Subcutaneous adipose tissue (tissue), 4 donors: Measurements from ENCODE around the gene DAPK1. TPM values are rescaled to one million over a fixed set of nuclear protein-coding genes. Genes with fewer than 3 reads are reported as not detected.

Experiments
- CTCF ChIP-seq: fragments of 450-650 bp; IDR thresholded peaks from one replicate; pipeline ENCODE4 v1.5.1; 2016; ENCODE audit warnings: low read depth, mild to moderate bottlenecking, control low read depth, antibody characterized with exemption, moderate library complexity
- total RNA-seq, 4 donors: library from RNA; depleted of rRNA; stranded (reverse); fragments of >200 nt; gene quantifications; one replicate each; pipeline ENCODE4 v1.1.0, GENCODE V29; 2016

DAPK1 gene
- total RNA-seq, 4 donors from 2014 or later = 29.5 to 63.2 (median 43.4) TPM

DNA sequence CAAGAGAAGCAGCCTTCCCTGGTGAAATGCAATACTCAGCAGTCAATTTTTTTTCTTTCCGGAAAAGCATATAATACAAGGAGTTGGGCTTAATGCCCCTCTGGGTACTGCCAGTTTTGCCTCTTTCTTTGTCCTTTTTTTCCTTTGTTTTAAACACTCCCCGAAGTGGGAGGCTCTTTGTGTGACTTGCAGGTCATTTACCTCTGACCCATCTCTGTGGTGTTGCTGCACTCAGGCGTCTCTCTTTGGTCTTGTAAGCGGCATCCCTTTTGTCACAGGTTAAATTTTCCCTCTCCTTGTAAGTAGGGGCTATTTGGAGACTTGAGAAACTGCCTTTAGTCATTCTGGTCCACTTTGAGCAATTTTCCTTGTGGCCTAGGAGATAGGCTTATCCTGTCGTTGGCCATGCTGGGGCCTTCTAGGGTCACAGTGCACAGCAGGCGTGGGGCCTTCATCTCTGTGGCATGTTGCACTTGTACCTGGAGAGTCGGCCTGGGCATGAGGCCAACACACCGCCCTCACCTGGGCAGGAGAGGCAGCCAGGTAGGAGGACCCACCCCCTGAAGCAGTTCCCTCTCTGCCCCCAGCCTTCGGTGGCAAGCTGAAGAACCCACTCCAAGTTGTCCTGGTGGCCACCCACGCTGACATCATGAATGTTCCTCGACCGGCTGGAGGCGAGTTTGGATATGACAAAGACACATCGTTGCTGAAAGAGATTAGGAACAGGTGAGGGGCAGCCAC lies 200.6 kb downstream of the DAPK1 start:
- no peak for TF ChIP-seq CTCF

GRCh38 chr9:87699835-87700234 lies 202.2 kb downstream of the DAPK1 start:
- no peak for TF ChIP-seq CTCF

DNA sequence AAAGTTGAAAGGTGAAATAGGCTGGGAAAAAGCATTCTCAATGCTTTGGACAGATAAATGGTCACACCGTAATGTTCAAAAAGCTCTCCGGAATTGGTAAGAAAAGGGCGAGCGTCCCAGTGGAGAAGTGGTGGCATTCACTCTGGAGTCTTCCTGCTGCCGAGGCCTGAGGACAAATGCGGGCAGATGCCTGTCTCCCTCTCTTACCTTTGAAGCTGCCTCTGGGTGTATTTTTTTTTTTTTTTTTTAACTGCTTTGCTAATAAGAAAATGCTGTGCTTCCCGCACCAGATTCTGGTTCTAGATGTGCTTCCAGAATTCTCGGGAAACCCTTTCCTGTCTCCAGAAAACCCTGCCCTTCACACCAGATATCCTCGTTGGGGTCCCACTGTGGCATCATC lies 203.8 kb downstream of the DAPK1 start:
- no peak for TF ChIP-seq CTCF

DNA sequence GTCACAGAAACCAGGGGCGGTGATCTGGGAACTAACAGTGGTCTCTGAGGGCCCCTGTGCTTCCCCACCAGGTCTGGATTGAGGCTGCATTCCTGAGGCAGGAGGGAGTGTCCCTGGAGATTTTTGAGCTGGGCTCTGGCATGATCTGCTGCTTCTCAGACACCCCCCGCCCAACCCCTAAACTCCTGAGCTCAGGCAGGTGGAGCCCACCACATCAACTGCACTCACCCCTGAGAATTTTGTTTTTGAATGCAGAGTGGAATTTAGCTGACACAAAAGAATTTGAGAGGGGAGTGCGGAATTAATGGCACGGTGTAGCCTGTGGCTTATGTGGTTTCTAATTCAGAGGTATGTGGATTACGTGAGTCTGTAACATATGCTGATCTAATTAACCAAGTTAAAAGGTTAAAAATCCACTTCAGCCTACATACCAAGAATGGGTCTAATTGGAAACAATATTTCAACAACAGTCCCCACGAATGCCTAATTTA lies 204.3 kb downstream of the DAPK1 start:
- TF ChIP-seq CTCF = no peak

DNA sequence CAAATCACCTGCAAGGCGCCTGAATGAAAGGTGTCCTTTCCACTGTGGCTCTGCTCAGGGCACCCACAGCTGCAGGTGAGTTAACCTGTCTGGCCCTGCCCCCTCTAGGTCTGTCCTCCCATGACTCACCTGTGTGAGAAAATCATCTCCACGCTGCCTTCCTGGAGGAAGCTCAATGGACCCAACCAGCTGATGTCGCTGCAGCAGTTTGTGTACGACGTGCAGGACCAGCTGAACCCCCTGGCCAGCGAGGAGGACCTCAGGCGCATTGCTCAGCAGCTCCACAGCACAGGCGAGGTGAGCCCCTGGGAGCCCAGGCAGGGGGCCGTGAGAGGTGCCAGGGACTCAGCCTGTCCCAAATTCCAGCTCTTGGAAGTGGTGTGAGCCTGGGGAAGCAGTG lies 205.3 kb downstream of the DAPK1 start:
- TF ChIP-seq CTCF = no peak

DNA sequence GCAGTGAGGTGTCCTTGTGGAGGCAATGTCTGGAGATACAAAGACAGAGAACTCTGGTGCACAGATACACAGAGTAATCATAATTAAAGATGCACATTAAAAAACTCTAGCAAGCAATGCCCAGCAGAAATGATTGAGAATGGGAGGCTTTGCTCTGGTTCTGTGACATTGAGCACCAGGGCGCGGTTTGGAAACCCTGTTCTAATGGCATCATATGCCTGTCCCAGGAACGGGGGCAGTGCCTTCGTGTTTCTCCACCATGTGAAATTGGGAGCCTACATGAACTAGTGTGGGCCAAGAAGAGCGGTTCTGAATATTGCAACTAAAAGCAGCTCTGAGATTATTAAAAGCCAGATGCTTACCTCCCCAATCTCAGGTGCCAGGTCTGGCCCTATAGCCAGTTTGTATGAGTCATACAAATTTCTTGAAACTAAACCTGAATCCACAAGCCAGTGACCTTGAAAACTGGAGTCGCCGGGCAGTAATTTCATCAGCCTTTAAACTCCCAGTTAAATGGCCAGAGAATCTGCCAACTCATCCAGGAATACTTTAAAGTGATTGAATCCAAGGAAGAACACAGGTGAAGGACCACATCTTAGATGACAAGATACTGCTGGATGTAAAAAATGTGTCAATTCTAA lies 206.1 kb downstream of the DAPK1 start:
- TF ChIP-seq CTCF = no peak

DNA sequence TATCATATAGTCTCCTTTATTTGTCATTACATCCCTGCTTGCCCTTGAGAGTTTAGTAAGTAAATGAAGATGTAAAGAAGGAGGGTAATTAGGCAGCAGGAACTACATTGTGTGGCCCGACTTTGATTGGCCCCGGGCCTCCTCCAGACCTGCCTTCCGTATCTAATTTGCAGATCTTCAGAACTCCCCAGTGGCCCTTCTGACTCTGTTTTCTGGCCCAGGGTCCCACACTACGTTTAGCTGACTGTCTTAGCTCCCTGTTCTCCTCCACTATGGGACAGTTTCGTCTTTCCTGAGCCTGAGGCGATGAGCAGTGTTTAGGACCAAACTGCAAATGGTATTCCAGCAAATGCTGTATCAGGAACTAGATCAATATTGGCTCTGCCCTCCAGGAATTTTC lies 206.7 kb downstream of the DAPK1 start:
- no peak for TF ChIP-seq CTCF
